Stimulated activated CD8-positive, alpha-beta memory T cell treated with anti-CD3 and anti-CD28 coated beads, Interleukin-15, amount 100 ng/mL, for 4 hours (primary cell): ENCODE data around the gene CERK.
"Not testable (repeated sequence)": the region's sequence is repeated elsewhere in the genome, so short reads cannot be mapped to it uniquely, and the experiment has no call there.

ENCODE experiments used
- DNase-seq, 2 donors: peaks; one replicate each; pipeline ENCODE4 v3.0.0-alpha.2; 2020; ENCODE audit warnings: low read depth in 2 of 2

Gene CERK, protein sequence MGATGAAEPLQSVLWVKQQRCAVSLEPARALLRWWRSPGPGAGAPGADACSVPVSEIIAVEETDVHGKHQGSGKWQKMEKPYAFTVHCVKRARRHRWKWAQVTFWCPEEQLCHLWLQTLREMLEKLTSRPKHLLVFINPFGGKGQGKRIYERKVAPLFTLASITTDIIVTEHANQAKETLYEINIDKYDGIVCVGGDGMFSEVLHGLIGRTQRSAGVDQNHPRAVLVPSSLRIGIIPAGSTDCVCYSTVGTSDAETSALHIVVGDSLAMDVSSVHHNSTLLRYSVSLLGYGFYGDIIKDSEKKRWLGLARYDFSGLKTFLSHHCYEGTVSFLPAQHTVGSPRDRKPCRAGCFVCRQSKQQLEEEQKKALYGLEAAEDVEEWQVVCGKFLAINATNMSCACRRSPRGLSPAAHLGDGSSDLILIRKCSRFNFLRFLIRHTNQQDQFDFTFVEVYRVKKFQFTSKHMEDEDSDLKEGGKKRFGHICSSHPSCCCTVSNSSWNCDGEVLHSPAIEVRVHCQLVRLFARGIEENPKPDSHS

GRCh38 chr22:46737976-46738646 lies at the start of gene CERK:
Gene CERK (minus strand): TSS chr22:46738252. CDS start chr22:46738148, 104 bp downstream.
- DNase-seq, result peak in 1 of 2 donors; percentile 59

GRCh38 chr22:46783721-46784120 lies 45.7 kb upstream of the CERK start:
- no peak for DNase-seq

GRCh38 chr22:46782200-46782599 lies 44.1 kb upstream of the CERK start:
- not testable (repeated sequence) for DNase-seq

DNA sequence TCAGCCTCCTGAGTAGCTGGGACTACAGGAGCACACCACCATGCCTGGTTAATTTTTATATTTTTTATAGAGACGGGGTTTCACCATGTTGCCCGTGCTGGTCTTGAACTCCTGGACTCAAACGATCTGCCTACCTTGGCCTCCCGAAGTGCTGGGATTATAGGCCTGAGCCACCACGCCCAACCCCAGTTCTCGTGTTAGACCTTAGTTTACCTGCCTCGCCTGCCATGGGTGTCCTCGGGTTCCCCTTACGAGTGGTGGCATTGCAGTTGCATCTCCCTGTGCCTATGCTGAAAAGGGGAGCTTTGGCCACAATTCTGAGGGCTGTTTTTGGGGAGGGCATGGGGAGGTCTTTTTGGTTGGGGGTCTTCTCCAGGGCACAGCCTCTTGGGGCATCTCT lies 43.2 kb upstream of the CERK start:
- DNase-seq, result no peak

DNA sequence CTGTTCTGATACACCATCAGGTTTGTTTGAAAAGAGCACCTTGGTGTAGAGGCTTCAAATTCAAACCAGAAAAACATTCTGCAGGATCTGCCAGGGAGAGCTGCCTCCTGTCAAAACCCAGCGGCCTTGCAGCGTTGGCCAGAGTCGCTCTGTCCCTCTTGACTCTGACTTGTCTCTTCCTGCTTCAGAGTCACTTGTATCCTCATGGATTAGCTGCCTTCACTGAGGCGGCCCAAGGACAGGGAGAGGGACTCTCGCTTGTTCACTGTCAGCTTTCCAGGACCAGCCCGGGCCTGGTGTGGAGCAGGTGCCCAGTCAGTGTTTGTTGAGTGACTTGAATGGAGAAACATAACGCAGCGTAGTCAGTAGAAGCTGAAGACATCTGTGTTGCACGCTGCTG lies 42.4 kb upstream of the CERK start:
- no peak for DNase-seq

GRCh38 chr22:46779651-46780050 lies 41.6 kb upstream of the CERK start:
- DNase-seq, result no peak

GRCh38 chr22:46779023-46779422 lies 41.0 kb upstream of the CERK start:
- no peak for DNase-seq

- no peak for DNase-seq
Measured at GRCh38 chr22:46777609-46777970, 39.5 kb upstream of the CERK start.

GRCh38 chr22:46776876-46777608 lies 39.0 kb upstream of the CERK start:
- no peak for DNase-seq

- DNase-seq, result no peak
Measured at GRCh38 chr22:46775850-46776826, 38.1 kb upstream of the CERK start.

DNA sequence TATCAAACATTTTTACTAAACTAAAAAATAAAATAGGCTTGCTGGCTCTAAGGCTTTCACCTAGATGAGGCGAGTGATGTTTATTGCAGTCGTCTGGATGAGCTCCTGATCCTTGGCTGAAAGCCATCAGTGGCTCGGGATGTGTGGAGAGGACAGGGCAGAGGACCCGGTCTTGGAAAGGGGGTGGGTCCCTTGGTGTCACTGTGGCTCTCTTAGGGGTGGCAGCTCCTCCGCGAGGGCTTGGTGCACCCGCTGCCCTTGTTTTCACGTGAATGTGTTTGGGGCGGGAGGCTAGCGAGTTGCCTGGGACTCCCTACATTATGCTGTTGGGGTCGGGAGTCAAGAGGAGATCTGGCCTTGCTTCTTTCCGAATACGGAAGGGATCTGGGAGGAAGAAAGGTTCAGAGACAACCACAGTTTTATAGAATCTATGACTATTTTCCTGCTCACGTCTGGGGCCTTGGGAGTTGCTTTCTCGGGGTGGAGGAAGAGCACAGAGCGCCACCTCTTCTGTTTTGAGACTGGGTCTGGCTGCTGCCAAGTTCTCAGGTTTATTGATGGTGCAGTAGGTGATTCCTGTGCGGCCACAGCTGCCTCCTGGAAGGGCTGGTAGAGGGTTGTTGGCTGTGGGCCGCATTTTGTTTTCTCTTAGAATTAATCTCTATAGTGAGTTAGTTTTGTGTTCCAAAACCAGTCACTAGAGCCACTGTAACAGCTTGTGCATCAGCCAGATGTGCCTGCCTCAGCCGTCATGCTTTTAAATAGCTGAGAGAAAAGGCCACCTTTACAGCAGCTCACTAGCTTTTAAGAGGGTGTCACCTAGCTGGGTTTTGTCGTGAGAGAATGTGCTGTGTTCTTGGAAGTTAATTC lies 37.2 kb upstream of the CERK start:
- no peak for DNase-seq

DNA sequence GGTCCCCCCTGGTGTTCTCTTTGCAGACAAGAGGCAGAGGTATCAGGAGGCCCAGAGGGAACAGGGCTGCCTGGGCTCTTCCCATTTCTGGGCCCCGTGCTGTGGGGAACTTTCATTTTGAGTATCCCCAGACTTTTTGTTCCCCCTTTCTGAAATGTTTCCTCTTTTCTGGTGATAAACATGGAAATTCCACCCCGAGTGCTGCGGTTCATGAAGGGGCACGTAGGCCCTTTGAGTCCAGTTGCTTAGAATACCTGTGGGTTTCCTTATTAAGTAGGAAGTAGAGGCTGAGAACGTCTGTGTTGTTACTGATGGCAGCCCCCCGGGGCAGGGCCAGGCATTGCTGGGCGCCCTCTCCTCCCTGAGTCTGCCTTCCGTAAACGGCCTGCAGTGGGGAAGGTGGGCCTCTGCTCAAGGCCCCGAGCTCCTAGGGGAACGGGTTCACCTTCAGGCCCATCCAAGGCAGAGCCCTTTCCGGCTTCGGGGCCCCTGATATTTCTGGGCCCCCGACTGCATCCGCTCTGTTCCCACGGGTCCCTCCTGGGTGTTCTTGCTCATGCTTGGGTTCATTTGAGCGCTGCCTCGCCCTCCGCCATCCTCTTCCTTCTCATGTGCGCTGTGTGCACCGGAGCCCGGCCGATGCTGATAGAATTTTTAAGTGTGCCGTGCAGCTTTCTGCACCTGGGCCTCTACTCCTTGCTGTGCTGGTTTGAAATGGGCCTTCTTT lies 36.4 kb upstream of the CERK start:
- DNase-seq, result no peak

GRCh38 chr22:46773076-46773475 lies 35.0 kb upstream of the CERK start:
- no peak for DNase-seq

DNA sequence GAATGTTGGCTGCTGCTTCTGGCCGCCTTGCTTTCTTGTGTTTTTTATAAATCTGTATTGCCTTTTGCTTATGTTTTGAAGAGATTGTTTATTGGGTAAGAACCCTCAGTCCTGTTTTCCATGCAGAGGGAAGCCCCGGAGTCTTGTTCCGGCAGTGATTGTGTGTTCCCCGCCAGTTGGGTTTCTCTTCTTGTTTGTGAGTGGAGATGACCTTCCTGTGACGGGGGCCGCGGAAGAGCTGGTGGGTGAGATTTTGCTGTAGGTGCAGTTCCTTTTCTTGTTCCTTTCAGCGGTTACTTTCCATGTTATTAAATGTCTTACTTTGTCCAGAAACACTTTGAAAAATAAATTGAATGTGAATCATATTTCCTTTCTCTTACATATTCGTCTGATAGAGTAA lies 32.7 kb upstream of the CERK start:
- no peak for DNase-seq

DNA sequence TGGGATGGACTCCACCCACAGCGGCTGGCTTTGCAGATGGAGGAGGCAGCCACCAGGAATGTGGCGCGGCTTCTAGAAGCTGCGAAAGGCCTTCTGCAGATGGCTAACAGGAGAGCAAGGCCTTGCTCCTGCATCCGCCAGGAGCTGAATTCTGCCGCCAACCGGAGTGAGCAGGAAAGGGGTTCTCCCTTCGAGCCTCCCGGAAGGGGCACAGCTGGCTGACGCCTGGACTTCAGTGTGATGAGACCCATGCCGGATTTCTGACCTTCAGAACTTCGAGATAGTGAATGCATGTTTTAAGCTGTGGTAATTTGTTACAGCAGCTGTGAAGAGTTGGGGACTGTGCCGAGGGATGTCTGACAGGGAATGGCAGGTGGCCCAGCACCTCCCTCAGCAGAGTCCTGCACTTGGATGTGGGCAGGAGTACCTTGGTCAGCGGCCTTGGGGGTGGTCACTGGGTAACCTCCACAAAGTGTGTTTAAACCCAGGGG lies 32.1 kb upstream of the CERK start:
- DNase-seq, result no peak

GRCh38 chr22:46769706-46770105 lies 31.7 kb upstream of the CERK start:
- no peak for DNase-seq

GRCh38 chr22:46769191-46769675 lies 31.2 kb upstream of the CERK start:
- DNase-seq, result no peak

GRCh38 chr22:46767249-46767985 lies 29.4 kb upstream of the CERK start:
- DNase-seq, result no peak
